T47D (cell line): ENCODE data around the gene SLC5A1.
"Not testable (repeated sequence)": the region's sequence is repeated elsewhere in the genome, so short reads cannot be mapped to it uniquely, and the experiment has no call there.

Experiments
- DNase-seq, 2 experiments: peaks; one replicate each; pipeline versions ENCODE4 v3.0.0 to v3.0.0-alpha.2; 2011 to 2012; ENCODE audit warnings: low read depth in 1 of 2, low spot score in 1 of 2
- JUND ChIP-seq: IDR thresholded peaks from 2 replicates; pipeline ENCODE4 v1.6.1; 2012; ENCODE audit warnings: low read depth
- in situ Hi-C: cut with HindIII; loops from 2 replicates; pipeline ENCODE4 v1.10.0; 2016; ENCODE audit warnings: low sequenced_read_pairs, low pct_unique_long_range_greater_than_20kb

SLC5A1 gene

DNA sequence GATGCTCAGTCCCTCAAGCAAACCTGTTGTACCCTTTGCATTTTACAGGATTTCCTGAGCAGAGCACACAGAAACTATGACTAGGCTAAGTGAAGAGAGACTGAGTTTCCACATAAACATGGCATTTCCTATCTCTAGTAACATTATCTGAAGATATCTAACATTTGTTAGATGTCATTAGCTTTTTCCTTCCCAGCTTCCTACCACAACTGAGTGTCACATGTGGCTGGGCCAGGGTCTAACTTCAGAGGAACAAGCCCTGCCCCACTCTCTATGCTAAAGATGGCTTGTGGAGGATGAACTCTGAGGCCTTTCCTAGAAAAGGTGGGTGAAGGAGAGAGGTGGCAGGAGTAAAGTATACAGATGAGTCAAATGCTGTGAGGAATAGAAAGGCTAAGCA, 99.5 kb downstream of the SLC5A1 start:
- no peak for DNase-seq
- TF ChIP-seq JUND = no peak
- in situ Hi-C loops = no loop called here

DNA sequence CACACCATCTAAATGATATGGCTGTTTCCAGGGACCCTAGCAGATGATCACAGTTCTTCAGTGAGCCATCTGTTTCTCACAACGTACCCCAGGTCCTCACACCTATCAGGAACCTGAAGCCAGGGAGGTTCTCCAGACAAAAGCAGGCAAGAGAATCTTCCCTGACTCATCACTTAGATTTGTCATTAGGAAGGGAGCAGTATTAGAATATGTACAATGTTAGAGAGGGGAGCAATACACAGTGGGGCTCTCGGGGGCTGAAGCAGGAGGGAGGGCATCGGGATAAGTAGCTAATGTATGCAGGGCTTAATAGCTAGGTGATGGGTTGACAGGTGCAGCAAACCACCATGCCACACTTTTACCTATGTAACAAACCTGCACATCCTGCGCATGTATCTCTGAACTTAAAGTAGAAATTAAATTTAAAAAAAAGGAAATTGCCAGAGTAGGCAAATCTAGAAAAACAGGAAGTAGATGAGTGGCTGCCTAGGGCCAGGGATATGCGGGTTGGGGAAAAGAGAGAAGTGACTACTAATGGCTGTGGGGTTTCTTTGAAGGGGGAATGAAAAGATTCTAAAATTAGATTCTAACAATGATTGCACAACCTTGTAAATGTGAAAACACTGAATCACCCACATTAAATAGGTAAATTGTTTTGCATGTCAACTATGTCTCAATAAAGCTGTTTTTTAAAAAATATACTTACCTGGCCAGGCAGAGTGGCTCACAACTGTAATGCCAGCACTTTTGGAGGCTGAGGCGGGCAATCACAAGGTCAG, 101.6 kb downstream of the SLC5A1 start:
- no peak for DNase-seq
- no peak for TF ChIP-seq JUND
- in situ Hi-C loops = no loop called here

DNA sequence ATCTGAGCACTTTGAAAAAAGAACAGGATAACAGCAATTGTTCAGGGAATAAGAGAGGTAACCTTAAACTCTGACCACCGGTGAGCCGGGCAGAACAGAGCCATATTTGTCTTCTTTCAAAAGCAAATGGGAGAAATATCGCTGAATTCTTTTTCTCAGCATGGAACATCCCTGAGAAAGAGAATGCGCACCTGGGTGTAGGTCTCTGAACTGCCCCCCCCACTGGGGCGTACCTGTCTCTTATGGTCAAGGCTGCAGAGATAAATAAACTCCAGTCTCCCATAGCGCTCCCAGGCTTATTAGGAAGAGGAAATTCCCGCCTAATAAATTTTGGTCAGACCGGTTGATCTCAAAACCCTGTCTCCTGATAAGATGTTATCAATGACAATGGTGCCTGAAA, 104.1 kb downstream of the SLC5A1 start:
- DNase-seq, in situ Hi-C loops: not testable (repeated sequence)

DNA sequence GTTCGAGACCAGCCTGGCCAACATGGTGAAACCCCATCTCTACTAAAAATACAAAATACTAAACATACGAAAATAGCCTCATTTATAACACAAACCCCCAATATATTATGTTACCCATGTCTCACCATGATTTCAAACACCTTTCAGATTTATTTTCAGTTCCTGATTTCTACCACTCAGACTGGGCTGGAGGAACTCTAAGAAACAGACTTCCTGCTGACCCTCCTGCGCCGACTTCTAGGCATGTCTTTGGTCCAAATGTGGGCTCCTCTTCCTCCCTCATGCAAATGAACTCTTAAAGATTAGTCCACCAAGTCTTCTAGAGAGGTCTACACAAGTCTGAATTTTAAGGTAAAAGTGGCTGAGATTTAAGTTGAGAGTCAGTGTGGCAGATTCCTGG, 105.3 kb downstream of the SLC5A1 start:
- in situ Hi-C loops, DNase-seq: not testable (repeated sequence)

DNA sequence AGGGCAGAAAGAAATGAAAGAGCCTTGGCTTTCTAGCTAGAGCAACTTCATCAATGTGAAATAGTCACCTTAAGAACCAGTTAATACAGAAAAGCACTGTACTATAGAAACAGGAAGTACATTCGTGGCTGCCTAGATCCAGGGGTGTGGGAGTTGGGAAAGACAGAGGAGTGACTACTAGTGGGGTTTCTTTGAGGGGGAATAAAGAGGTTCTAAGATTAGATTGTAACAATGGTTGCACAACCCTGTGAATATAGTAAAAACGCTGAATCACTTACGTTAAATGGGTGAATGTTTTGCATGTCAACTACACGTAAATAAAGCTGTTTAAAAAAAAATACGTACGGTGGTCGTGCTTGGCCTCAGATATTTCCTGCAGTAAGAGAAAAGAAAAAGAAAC, 107.6 kb downstream of the SLC5A1 start:
- in situ Hi-C loops, DNase-seq: not testable (repeated sequence)

DNA sequence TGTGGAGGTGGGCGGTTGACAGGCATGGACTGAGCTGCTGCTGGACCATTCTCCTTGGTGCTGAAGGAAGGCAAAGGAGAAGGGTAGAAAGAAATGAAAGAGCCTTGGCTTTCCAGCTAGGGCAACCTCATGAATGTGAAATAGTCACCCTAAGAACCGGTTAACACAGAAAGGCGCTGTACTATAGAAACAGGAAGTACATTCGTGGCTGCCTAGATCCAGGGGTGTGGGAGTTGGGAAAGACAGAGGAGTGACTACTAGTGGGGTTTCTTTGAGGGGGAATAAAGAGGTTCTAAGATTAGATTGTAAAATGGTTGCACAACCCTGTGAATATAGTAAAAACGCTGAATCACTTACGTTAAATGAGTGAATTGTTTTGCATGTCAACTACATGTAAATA, 108.6 kb downstream of the SLC5A1 start:
- in situ Hi-C loops = not testable (repeated sequence)

DNA sequence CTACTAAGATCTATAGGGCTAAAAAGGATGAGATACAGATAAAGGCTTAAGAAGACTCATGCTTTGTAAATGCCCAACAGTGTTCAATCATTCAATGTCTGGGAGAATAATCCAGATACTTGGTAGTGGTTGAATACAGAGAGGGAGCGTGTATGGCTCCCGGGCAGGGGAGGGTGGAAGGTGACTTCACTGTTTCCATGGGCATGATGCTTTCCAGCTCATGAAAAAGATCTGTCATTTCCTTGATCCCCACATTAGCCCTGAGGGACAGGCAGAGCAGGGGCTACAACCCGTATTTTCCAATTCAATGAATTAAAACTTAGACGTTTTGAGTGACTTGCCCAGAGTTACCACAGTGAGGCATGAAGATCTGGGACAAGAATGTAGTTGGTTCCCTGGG, 111.7 kb downstream of the SLC5A1 start:
- in situ Hi-C loops, DNase-seq: not testable (repeated sequence)

More for the DNA sequence above, 108.6 kb downstream of the SLC5A1 start:
- DNase-seq = not testable (repeated sequence)

DNA sequence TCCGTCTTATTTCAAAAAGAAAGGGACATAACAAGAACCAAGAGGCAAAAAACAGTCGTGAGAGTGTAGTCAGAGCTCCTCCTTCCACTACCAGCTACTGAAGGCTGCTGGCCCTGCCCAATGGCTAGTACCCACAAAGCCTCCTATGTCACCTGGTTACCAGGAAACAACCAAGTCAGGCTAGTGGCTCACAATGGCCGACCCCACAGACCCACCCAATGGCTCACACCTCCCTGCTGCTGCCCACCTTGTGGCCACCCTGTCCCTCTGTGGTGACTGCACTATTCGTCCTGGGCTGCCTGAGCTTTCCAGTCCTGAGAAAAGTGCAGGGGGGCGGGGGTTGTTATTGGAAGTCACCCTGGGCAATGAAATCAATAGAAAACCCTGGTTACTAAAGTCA, 114.6 kb downstream of the SLC5A1 start:
- DNase-seq, in situ Hi-C loops: not testable (repeated sequence)

DNA sequence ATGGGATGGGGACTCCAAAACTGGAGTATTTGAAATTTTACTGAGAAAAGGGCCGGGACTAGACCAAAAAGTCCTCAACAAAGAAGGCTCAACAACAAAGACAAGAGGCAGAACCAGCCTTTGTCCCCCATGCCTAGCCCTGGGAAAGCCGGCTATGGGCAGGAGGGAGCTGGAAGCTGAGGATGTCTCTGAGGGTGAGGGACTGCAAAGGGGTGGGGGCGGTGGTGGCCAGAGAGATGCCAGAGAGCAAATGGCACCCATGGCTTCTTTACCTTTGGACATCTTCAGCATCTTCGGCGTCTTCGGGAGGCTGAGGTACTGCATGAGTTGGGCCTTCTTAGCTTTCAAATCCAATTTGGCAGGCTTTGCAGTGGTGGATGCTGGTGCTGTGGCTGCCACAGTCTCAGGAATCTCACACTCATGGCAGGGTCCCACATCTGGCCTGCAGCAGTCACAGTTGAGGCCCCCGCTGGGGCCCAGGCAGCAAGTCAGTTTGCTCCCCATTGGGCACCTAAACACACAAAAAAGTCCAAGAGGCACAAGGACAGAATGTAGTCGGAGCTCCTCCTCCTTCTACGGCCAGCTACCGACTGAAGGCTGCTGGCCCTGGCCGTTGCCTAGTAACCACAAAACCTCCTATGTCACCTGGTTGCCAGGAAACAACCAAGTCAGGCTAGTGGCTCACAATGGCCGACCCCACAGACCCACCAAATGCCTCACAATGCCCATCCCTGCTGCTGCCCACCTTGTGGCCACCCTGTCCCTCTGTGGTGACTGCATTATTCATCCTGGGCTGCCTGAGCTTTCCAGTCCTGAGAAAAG, 115.9 kb downstream of the SLC5A1 start, which contains the start of gene C22orf42:
TSS of gene C22orf42 (minus strand) at position 592 of the 822 bp plus-strand sequence. CDS start at position 504, 88 bp downstream.
- TF ChIP-seq JUND = no peak
- in situ Hi-C loops = no loop called here
- no peak for DNase-seq

DNA sequence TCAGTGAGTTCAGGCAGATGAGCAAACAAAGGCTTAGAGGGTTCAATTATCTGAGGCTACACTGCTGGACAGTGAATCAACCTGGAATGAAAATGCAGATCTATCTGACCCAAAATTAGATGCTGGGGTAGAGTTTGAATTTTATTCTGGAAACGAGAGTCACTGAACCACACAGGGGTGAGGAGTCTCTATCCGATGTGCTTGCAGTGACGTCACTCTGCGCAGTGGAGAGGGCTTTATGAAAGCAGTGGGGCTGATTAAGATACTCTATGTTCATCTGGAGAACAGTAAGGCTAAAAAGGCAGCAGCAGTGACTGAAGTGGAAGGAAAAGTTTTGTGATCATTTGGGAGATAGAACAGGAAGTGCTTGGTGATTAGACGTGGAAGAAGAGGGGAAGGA, 117.3 kb downstream of the SLC5A1 start:
- DNase-seq, in situ Hi-C loops: not testable (repeated sequence)
